B cell (primary cell): ENCODE results near the gene QRFPR. TPM values are rescaled to one million over a fixed set of nuclear protein-coding genes. Genes with fewer than 3 reads are reported as not detected.

Source experiments
- ATAC-seq: fragments of 200-7000 bp; cut with Tn5 transposase; one replicate; pipeline ENCODE4 v1.10.0; 2021; ENCODE audit warnings: low read depth, mild to moderate bottlenecking, moderate number of reproducible peaks, moderate library complexity
- CTCF ChIA-PET: fragments of 350-600 bp; sonication (Branson Sonifier 250); formaldehyde crosslinking; loops from one replicate; lab custom pipeline; 2021; ENCODE audit warnings: antibody characterized with exemption, inconsistent platforms; lab: Charles Lee
- POLR2A ChIA-PET: fragments of 350-600 bp; sonication (Branson Sonifier 250); formaldehyde crosslinking; loops from one replicate; lab custom pipeline; 2021; ENCODE audit warnings: antibody characterized with exemption; lab: Charles Lee
- DNase-seq: peaks from one replicate; pipeline ENCODE4 v3.0.0; 2013
- H2AFZ ChIP-seq: 2 replicates; pipeline ENCODE4 v1.6.1; 2012; ENCODE audit warnings: mild to moderate bottlenecking, low read depth, low read length; ENCODE audit not compliant: insufficient read depth, poor library complexity, severe bottlenecking
- H3K27ac ChIP-seq, 2 donors: 1 replicate in 1 of 2; 2 replicates in 1 of 2; pipeline ENCODE4 v1.5.1; 2012 to 2013; ENCODE audit warnings: low read length in 2 of 2, mild to moderate bottlenecking in 2 of 2, moderate library complexity in 1 of 2
- H3K27me3 ChIP-seq, 4 experiments: fragments of 200-600 bp in 1 of 4; sonication (generic) in 1 of 4; replicated peaks in 1 of 4; 1 replicate in 2 of 4; 2 replicates in 2 of 4; pipeline versions ENCODE4 v1.6.1 to v1.7.0; 2013 to 2016; ENCODE audit warnings: low read length in 3 of 4, mild to moderate bottlenecking in 2 of 4, mixed read lengths in 1 of 4, moderate library complexity in 1 of 4; ENCODE audit not compliant: insufficient read depth in 4 of 4, control insufficient read depth in 3 of 4; ENCODE audit errors: control extremely low read depth in 1 of 4
- H3K36me3 ChIP-seq, 2 experiments: replicated peaks in 1 of 2; 1 replicate in 1 of 2; 2 replicates in 1 of 2; pipeline versions ENCODE4 v1.6.1 to v1.7.1; 2013; ENCODE audit warnings: low read length in 1 of 2; ENCODE audit not compliant: insufficient read depth in 2 of 2, control insufficient read depth in 1 of 2; ENCODE audit errors: control extremely low read depth in 1 of 2, extremely low read depth in 1 of 2
- H3K4me1 ChIP-seq, 2 donors: fragments of 200-600 bp in 1 of 2; sonication (generic) in 1 of 2; 1 replicate in 1 of 2; 2 replicates in 1 of 2; pipeline versions ENCODE4 v1.5.1 to v1.6.1; 2013 to 2017; ENCODE audit warnings: low read length in 2 of 2; ENCODE audit not compliant: control insufficient read depth in 2 of 2, insufficient read depth in 2 of 2
- H3K4me2 ChIP-seq: replicated peaks from 2 replicates; pipeline ENCODE3; 2012; ENCODE audit warnings: mild to moderate bottlenecking, low read depth, low read length; ENCODE audit not compliant: poor library complexity, severe bottlenecking
- H3K4me3 ChIP-seq, 5 experiments: fragments of 200-600 bp in 1 of 5; sonication (generic) in 1 of 5; 1 replicate in 3 of 5; 2 replicates in 2 of 5; pipeline versions ENCODE4 v1.5.1 to v1.7.0; 2011 to 2016; ENCODE audit warnings: low read length in 4 of 5, mild to moderate bottlenecking in 4 of 5, low read depth in 2 of 5, control low read depth in 1 of 5, moderate library complexity in 1 of 5; ENCODE audit not compliant: insufficient read depth in 1 of 5; ENCODE audit errors: control extremely low read depth in 1 of 5, extremely low read depth in 1 of 5
- H3K79me2 ChIP-seq: fragments of 200-600 bp; sonication (generic); one replicate; pipeline ENCODE4 v1.6.0; 2016; ENCODE audit warnings: low read length; ENCODE audit not compliant: control insufficient read depth, insufficient read depth
- H3K9ac ChIP-seq: fragments of 200-600 bp; sonication (generic); 2 replicates; pipeline ENCODE4 v1.6.1; 2017; ENCODE audit warnings: mild to moderate bottlenecking, low read length, moderate library complexity
- H3K9me3 ChIP-seq, 3 donors: one replicate each; pipeline versions ENCODE4 v1.6.1 to v1.7.1; 2013; ENCODE audit warnings: low read length in 2 of 3; ENCODE audit not compliant: control insufficient read depth in 2 of 3, insufficient read depth in 1 of 3; ENCODE audit errors: control extremely low read depth in 1 of 3
- H4K20me1 ChIP-seq: 2 replicates; pipeline ENCODE4 v1.6.0; 2012; ENCODE audit warnings: mild to moderate bottlenecking, low read length; ENCODE audit not compliant: insufficient read depth, control insufficient read depth, poor library complexity, severe bottlenecking
- H3K27ac Mint-ChIP-seq: one replicate; pipeline ENCODE4 v1.8.0; 2021; ENCODE audit warnings: mixed read lengths
- H3K27me3 Mint-ChIP-seq: one replicate; pipeline ENCODE4 v1.8.0; 2021; ENCODE audit warnings: mixed read lengths
- H3K4me1 Mint-ChIP-seq: one replicate; pipeline ENCODE4 v1.8.0; 2021; ENCODE audit warnings: mixed read lengths
- H3K4me3 Mint-ChIP-seq: one replicate; pipeline ENCODE4 v1.8.0; 2021; ENCODE audit warnings: mixed read lengths
- H3K9me3 Mint-ChIP-seq: one replicate; pipeline ENCODE4 v1.8.0; 2022; ENCODE audit warnings: mixed read lengths; ENCODE audit not compliant: insufficient read depth
- CTCF ChIP-seq: fragments of 200-600 bp; IDR thresholded peaks from one replicate; pipeline ENCODE4 v1.8.0; 2022; ENCODE audit warnings: antibody characterized with exemption, mild to moderate bottlenecking
- EZH2 ChIP-seq: IDR thresholded peaks from 2 replicates; pipeline ENCODE4 v1.6.1; 2012; ENCODE audit warnings: borderline replicate concordance, low read depth, mild to moderate bottlenecking, moderate library complexity, low read length; ENCODE audit not compliant: insufficient read depth, poor library complexity, severe bottlenecking
- WGBS: methylation state at CpG from one replicate; pipeline ENCODE4 v1.1.5; 2013; ENCODE audit warnings: missing lambda C conversion rate; ENCODE audit not compliant: insufficient coverage; 5-methylcytosine and 5-hydroxymethylcytosine counted together
- intact Hi-C: fragments of 100-400 bp; cut with micrococcal nuclease; formaldehyde crosslinking; loops from one replicate; pipeline ENCODE4 v1.10.0; 2022
- polyA plus RNA-seq: library from polyadenylated mRNA; depleted of rRNA; stranded (reverse); fragments of >200 nt; gene quantifications from 2 replicates; pipeline ENCODE4 v1.2.3, GENCODE V29; 2012
- total RNA-seq, 2 donors: library from RNA; stranded (reverse); fragments of 120-200 nt in 1 of 2; gene quantifications; 1 replicate in 1 of 2; 2 replicates in 1 of 2; pipeline versions ENCODE4 v1.2.3 to v1.2.4, GENCODE V29; 2013 to 2022

QRFPR gene
- total and polyA plus RNA-seq, 2 donors (not counting 1 experiment from before 2014, with no cell fraction given): not detected

- Histone ChIP-seq H3K4me1 (no peaks in the 10 kb centered on the region), H3K4me2 (no peak overlapping the region), H4K20me1 (no peaks in the 10 kb centered on the region), H3K27ac (no peak overlapping the region), H2AFZ (no peak overlapping the region), H3K4me3 (no peak overlapping the region), H3K79me2 (no peaks in the 10 kb centered on the region), H3K27me3 (no peaks in the 10 kb centered on the region), H3K36me3 (no peaks in the 10 kb centered on the region), H3K9ac (no peak overlapping the region), H3K9me3 (no peaks in the 10 kb centered on the region)
- H3K4me3 Mint-ChIP-seq: no peak overlapping the region
- H3K27ac Mint-ChIP-seq: no peak overlapping the region
- ChIA-PET CTCF (no interaction called here), POLR2A (no interaction called here)
- H3K27me3 Mint-ChIP-seq: no peaks in the 10 kb centered on the region
- H3K9me3 Mint-ChIP-seq: peaks cover 2% of the 10 kb centered on the region
- no peaks in the 10 kb centered on the region for H3K4me1 Mint-ChIP-seq
- intact Hi-C loops: no loop called here
- no peak for TF ChIP-seq CTCF
- no peak for TF ChIP-seq EZH2
- ATAC-seq (no peak), DNase-seq (no peak)
- 100% methylated on average over 2 of the region's 3 CpGs for WGBS
Measured at GRCh38 chr4:121397434-121397833, 16.6 kb upstream of the QRFPR start.

GRCh38 chr4:121392426-121393086, 11.7 kb upstream of the QRFPR start:
- no peak overlapping the region for H2AFZ ChIP-seq
- Mint-ChIP-seq H3K4me3 (no peak overlapping the region), H3K4me1 (no peaks in the 10 kb centered on the region), H3K27ac (no peak overlapping the region), H3K9me3 (no peaks in the 10 kb centered on the region), H3K27me3 (no peaks in the 10 kb centered on the region)
- intact Hi-C loops: no loop called here
- WGBS: 100% methylated on average over 1 of the region's 5 CpGs
- H3K4me1 ChIP-seq: no peaks in the 10 kb centered on the region
- no peaks in the 10 kb centered on the region for H3K79me2 ChIP-seq
- CTCF ChIA-PET: no interaction called here
- no peak for ATAC-seq
- H3K27me3 ChIP-seq: no peaks in the 10 kb centered on the region
- no peak overlapping the region for H3K4me3 ChIP-seq
- no peak overlapping the region for H3K4me2 ChIP-seq
- no peak overlapping the region for H3K9ac ChIP-seq
- no peak for TF ChIP-seq EZH2
- TF ChIP-seq CTCF: no peak
- no peaks in the 10 kb centered on the region for H4K20me1 ChIP-seq
- no peaks in the 10 kb centered on the region for H3K9me3 ChIP-seq
- DNase-seq: no peak
- H3K36me3 ChIP-seq: no peaks in the 10 kb centered on the region
- H3K27ac ChIP-seq: no peak overlapping the region
- POLR2A ChIA-PET: no interaction called here
